Measurements from ENCODE around the gene FOXC2. TPM values are rescaled to one million over a fixed set of nuclear protein-coding genes. Genes with fewer than 3 reads are reported as not detected.

Gene FOXC2
- polyA plus RNA-seq (2013, experiment 1 of 4), result 5.3 TPM
- polyA plus RNA-seq (2013, experiment 2 of 4), result 6.9 TPM
- polyA plus RNA-seq (2013, experiment 3 of 4), result 4.0 TPM
- 3.2 TPM for polyA plus RNA-seq (2013, experiment 4 of 4)

GRCh38 chr16:86566601-86566965, at the start of gene FOXC2:
Gene FOXC2, plus strand, starts transcription at chr16:86566829. Its CDS starts 507 bp downstream, at chr16:86567336.
- Histone ChIP-seq H3K36me3 (ENCODE audit: control insufficient read depth, insufficient read depth, low read length) (no peaks in the 10 kb centered on the region), H3K27me3 (ENCODE audit: control insufficient read depth, insufficient read depth, low read length, poor library complexity, severe bottlenecking) (peaks cover 90% of the 10 kb centered on the region), H3K4me1 (ENCODE audit: control insufficient read depth, insufficient read depth, low read length) (peaks cover 7% of the 10 kb centered on the region), H3K27ac (ENCODE audit: insufficient read depth, low read depth, low read length, poor library complexity, severe bottlenecking) (no peak within 1 kb of the TSS), H3K9me3 (ENCODE audit: control insufficient read depth, low read length) (no peaks in the 10 kb centered on the region), H3K4me3 (ENCODE audit: insufficient read depth, low read depth, low read length) (peak within 1 kb of the TSS; percentile 20)
- WGBS, 2 experiments, result 0% methylated on average over 30 of the region's 30 CpGs

GRCh38 chr16:86517033-86517432, 49.6 kb upstream of the FOXC2 start:
- Histone ChIP-seq H3K4me3 (ENCODE audit: insufficient read depth, low read depth, low read length) (no peak overlapping the region), H3K27me3 (ENCODE audit: control insufficient read depth, insufficient read depth, low read length, poor library complexity, severe bottlenecking) (peaks cover 89% of the 10 kb centered on the region), H3K9me3 (ENCODE audit: control insufficient read depth, low read length) (no peaks in the 10 kb centered on the region), H3K27ac (ENCODE audit: insufficient read depth, low read depth, low read length, poor library complexity, severe bottlenecking) (no peak overlapping the region), H3K4me1 (ENCODE audit: control insufficient read depth, insufficient read depth, low read length) (no peaks in the 10 kb centered on the region), H3K36me3 (ENCODE audit: control insufficient read depth, insufficient read depth, low read length) (no peaks in the 10 kb centered on the region)
- 42 to 46% methylated on average over 8 to 9 of the region's 9 CpGs for WGBS, 2 experiments

- Histone ChIP-seq H3K27me3 (ENCODE audit: control insufficient read depth, insufficient read depth, low read length, poor library complexity, severe bottlenecking) (peaks cover 82% of the 10 kb centered on the region), H3K9me3 (ENCODE audit: control insufficient read depth, low read length) (no peaks in the 10 kb centered on the region), H3K36me3 (ENCODE audit: control insufficient read depth, insufficient read depth, low read length) (no peaks in the 10 kb centered on the region), H3K4me1 (ENCODE audit: control insufficient read depth, insufficient read depth, low read length) (no peaks in the 10 kb centered on the region), H3K4me3 (ENCODE audit: insufficient read depth, low read depth, low read length) (no peak overlapping the region), H3K27ac (ENCODE audit: insufficient read depth, low read depth, low read length, poor library complexity, severe bottlenecking) (no peak overlapping the region)
- 30% methylated on average over 17 of the region's 17 CpGs for WGBS, 2 experiments
Observed at GRCh38 chr16:86517652-86518258, 48.9 kb upstream of the FOXC2 start.

GRCh38 chr16:86519007-86519648, 47.5 kb upstream of the FOXC2 start:
- Histone ChIP-seq H3K36me3 (ENCODE audit: control insufficient read depth, insufficient read depth, low read length) (no peaks in the 10 kb centered on the region), H3K27me3 (ENCODE audit: control insufficient read depth, insufficient read depth, low read length, poor library complexity, severe bottlenecking) (peaks cover 68% of the 10 kb centered on the region)
- WGBS, 2 experiments, result 91 to 92% methylated on average over 16 of the region's 16 CpGs

GRCh38 chr16:86519649-86520316, 46.8 kb upstream of the FOXC2 start:
- WGBS, 2 experiments, result 37 to 38% methylated on average over 31 of the region's 31 CpGs
- peaks cover 62% of the 10 kb centered on the region for H3K27me3 ChIP-seq (ENCODE audit: control insufficient read depth, insufficient read depth, low read length, poor library complexity, severe bottlenecking)

More at GRCh38 chr16:86519007-86519648, 47.5 kb upstream of the FOXC2 start:
- Histone ChIP-seq H3K9me3 (ENCODE audit: control insufficient read depth, low read length) (no peaks in the 10 kb centered on the region), H3K4me3 (ENCODE audit: insufficient read depth, low read depth, low read length) (no peak overlapping the region), H3K4me1 (ENCODE audit: control insufficient read depth, insufficient read depth, low read length) (no peaks in the 10 kb centered on the region), H3K27ac (ENCODE audit: insufficient read depth, low read depth, low read length, poor library complexity, severe bottlenecking) (no peak overlapping the region)

GRCh38 chr16:86520317-86521210, 46.1 kb upstream of the FOXC2 start:
- peaks cover 54% of the 10 kb centered on the region for H3K27me3 ChIP-seq (ENCODE audit: control insufficient read depth, insufficient read depth, low read length, poor library complexity, severe bottlenecking)
- WGBS, 2 experiments, result 70 to 71% methylated on average over 28 to 29 of the region's 30 CpGs

More at GRCh38 chr16:86519649-86520316, 46.8 kb upstream of the FOXC2 start:
- Histone ChIP-seq H3K9me3 (ENCODE audit: control insufficient read depth, low read length) (no peaks in the 10 kb centered on the region), H3K27ac (ENCODE audit: insufficient read depth, low read depth, low read length, poor library complexity, severe bottlenecking) (no peak overlapping the region), H3K4me3 (ENCODE audit: insufficient read depth, low read depth, low read length) (no peak overlapping the region), H3K36me3 (ENCODE audit: control insufficient read depth, insufficient read depth, low read length) (no peaks in the 10 kb centered on the region), H3K4me1 (ENCODE audit: control insufficient read depth, insufficient read depth, low read length) (no peaks in the 10 kb centered on the region)

GRCh38 chr16:86521236-86522197, 45.1 kb upstream of the FOXC2 start:
- Histone ChIP-seq H3K9me3 (ENCODE audit: control insufficient read depth, low read length) (no peaks in the 10 kb centered on the region), H3K4me1 (ENCODE audit: control insufficient read depth, insufficient read depth, low read length) (no peaks in the 10 kb centered on the region), H3K36me3 (ENCODE audit: control insufficient read depth, insufficient read depth, low read length) (no peaks in the 10 kb centered on the region), H3K4me3 (ENCODE audit: insufficient read depth, low read depth, low read length) (no peak overlapping the region), H3K27ac (ENCODE audit: insufficient read depth, low read depth, low read length, poor library complexity, severe bottlenecking) (no peak overlapping the region), H3K27me3 (ENCODE audit: control insufficient read depth, insufficient read depth, low read length, poor library complexity, severe bottlenecking) (peaks cover 44% of the 10 kb centered on the region)
- WGBS, 2 experiments, result 89% methylated on average over 34 of the region's 35 CpGs

More at GRCh38 chr16:86520317-86521210, 46.1 kb upstream of the FOXC2 start:
- Histone ChIP-seq H3K4me1 (ENCODE audit: control insufficient read depth, insufficient read depth, low read length) (no peaks in the 10 kb centered on the region), H3K4me3 (ENCODE audit: insufficient read depth, low read depth, low read length) (no peak overlapping the region), H3K27ac (ENCODE audit: insufficient read depth, low read depth, low read length, poor library complexity, severe bottlenecking) (no peak overlapping the region), H3K9me3 (ENCODE audit: control insufficient read depth, low read length) (no peaks in the 10 kb centered on the region), H3K36me3 (ENCODE audit: control insufficient read depth, insufficient read depth, low read length) (no peaks in the 10 kb centered on the region)

- H3K4me3 ChIP-seq (ENCODE audit: insufficient read depth, low read depth, low read length), result no peak overlapping the region
- WGBS, 2 experiments, result 87 to 88% methylated on average over 16 of the region's 16 CpGs
- no peaks in the 10 kb centered on the region for H3K9me3 ChIP-seq (ENCODE audit: control insufficient read depth, low read length)
- H3K27ac ChIP-seq (ENCODE audit: insufficient read depth, low read depth, low read length, poor library complexity, severe bottlenecking), result no peak overlapping the region
- peaks cover 33% of the 10 kb centered on the region for H3K27me3 ChIP-seq (ENCODE audit: control insufficient read depth, insufficient read depth, low read length, poor library complexity, severe bottlenecking)
- no peaks in the 10 kb centered on the region for H3K36me3 ChIP-seq (ENCODE audit: control insufficient read depth, insufficient read depth, low read length)
- no peaks in the 10 kb centered on the region for H3K4me1 ChIP-seq (ENCODE audit: control insufficient read depth, insufficient read depth, low read length)
Observed at GRCh38 chr16:86522634-86523033, 44.0 kb upstream of the FOXC2 start.

- no peak overlapping the region for H3K4me3 ChIP-seq (ENCODE audit: insufficient read depth, low read depth, low read length)
- H3K27ac ChIP-seq (ENCODE audit: insufficient read depth, low read depth, low read length, poor library complexity, severe bottlenecking), result no peak overlapping the region
- H3K4me1 ChIP-seq (ENCODE audit: control insufficient read depth, insufficient read depth, low read length), result no peaks in the 10 kb centered on the region
- H3K9me3 ChIP-seq (ENCODE audit: control insufficient read depth, low read length), result no peaks in the 10 kb centered on the region
- H3K36me3 ChIP-seq (ENCODE audit: control insufficient read depth, insufficient read depth, low read length), result no peaks in the 10 kb centered on the region
- H3K27me3 ChIP-seq (ENCODE audit: control insufficient read depth, insufficient read depth, low read length, poor library complexity, severe bottlenecking), result peaks cover 27% of the 10 kb centered on the region
- WGBS, 2 experiments, result 72 to 76% methylated on average over 5 of the region's 5 CpGs
Observed at GRCh38 chr16:86523166-86523740, 43.4 kb upstream of the FOXC2 start.

Measured in ectodermal cell (in vitro differentiated cells).